GM23338 (cell line): ENCODE results near the gene P2RY12. TPM values are rescaled to one million over a fixed set of nuclear protein-coding genes. Genes with fewer than 3 reads are reported as not detected.

Source experiments
- EZH2phosphoT487 ChIP-seq: fragments of 200-600 bp; sonication (generic); IDR thresholded peaks from one replicate; pipeline ENCODE4 v1.8.1; 2018; ENCODE audit warnings: antibody characterized with exemption; ENCODE audit not compliant: unreplicated experiment
- NANOG ChIP-seq: IDR thresholded peaks from 2 replicates; pipeline ENCODE4 v1.6.1; 2016; ENCODE audit warnings: antibody characterized with exemption, borderline replicate concordance
- STAT1 ChIP-seq: IDR thresholded peaks from one replicate; pipeline ENCODE4 v1.6.1; 2016; ENCODE audit warnings: antibody characterized with exemption; ENCODE audit not compliant: unreplicated experiment
- ZNF114 ChIP-seq: fragments of 250-450 bp; sonication (Bioruptor Pico); IDR thresholded peaks from 2 replicates; pipeline ENCODE4 v1.5.0; 2020; ENCODE audit warnings: mild to moderate bottlenecking, moderate library complexity
- ZNF331 ChIP-seq: fragments of 250-450 bp; sonication (Bioruptor Pico); IDR thresholded peaks from 2 replicates; pipeline ENCODE4 v1.5.0; 2020; ENCODE audit warnings: low read depth, mild to moderate bottlenecking, moderate library complexity
- ZNF462 ChIP-seq: fragments of 250-450 bp; sonication (Bioruptor Pico); IDR thresholded peaks from 2 replicates; pipeline ENCODE4 v1.5.0; 2020; ENCODE audit warnings: mild to moderate bottlenecking, moderate library complexity
- polyA plus RNA-seq: library from polyadenylated mRNA; unstranded; fragments of >200 nt; fragmentation: Nextera tagmentation; extraction: Ambion mirVana; gene quantifications from 2 replicates; pipeline ENCODE4 v1.2.1, GENCODE V29; 2016
- total RNA-seq: library from RNA; depleted of rRNA; stranded (reverse); fragments of >200 nt; shearing (Covaris generic); gene quantifications from 2 replicates; pipeline ENCODE4 v1.2.3, GENCODE V29; 2014
- TF ChIP-seq, protein P1 (sequence below): IDR thresholded peaks from 2 replicates; pipeline ENCODE4 v1.6.1; 2016; ENCODE audit warnings: antibody characterized with exemption
- TF ChIP-seq, protein P2 (sequence below), 2 experiments: fragments of 200-600 bp in 1 of 2; sonication (generic) in 1 of 2; conservative IDR thresholded peaks; 2 replicates each; pipeline versions ENCODE4 v1.5.1 to v1.6.1; 2016 to 2017; ENCODE audit warnings: antibody characterized with exemption in 2 of 2, low read depth in 2 of 2, mild to moderate bottlenecking in 2 of 2, moderate library complexity in 1 of 2

Gene P2RY12
- total and polyA plus RNA-seq, 2 experiments from 2014 or later = 1.1 TPM; not detected in 1

DNA sequence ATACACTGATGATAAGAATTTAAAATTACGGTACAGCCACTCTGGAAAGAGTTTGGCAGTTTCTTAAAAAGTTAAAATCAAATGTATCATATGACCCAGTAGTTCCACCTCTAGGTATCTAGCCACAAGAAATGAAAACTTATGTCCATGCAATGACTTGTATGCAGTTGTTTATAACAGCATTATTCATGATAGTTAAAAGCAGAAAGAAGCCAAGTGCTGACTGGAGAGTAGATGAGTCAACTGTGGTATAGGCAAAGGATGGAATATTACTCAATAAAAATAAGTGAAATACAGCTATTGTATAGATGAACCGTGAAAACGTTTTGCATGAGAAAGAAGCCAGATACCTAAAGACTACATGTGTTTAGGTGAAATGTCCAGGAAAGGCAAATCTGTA is 82.8 kb downstream of the P2RY12 start (continued):
- TF ChIP-seq ZNF462 (CRISPR knock-in tag) (no peak), STAT1 (no peak), ZNF331 (CRISPR knock-in tag) (no peak), ZNF114 (CRISPR knock-in tag) (no peak), NANOG (no peak), EZH2phosphoT487 (no peak)
- TF ChIP-seq, protein P1, sequence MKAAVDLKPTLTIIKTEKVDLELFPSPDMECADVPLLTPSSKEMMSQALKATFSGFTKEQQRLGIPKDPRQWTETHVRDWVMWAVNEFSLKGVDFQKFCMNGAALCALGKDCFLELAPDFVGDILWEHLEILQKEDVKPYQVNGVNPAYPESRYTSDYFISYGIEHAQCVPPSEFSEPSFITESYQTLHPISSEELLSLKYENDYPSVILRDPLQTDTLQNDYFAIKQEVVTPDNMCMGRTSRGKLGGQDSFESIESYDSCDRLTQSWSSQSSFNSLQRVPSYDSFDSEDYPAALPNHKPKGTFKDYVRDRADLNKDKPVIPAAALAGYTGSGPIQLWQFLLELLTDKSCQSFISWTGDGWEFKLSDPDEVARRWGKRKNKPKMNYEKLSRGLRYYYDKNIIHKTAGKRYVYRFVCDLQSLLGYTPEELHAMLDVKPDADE = no peak
- TF ChIP-seq, protein P2, sequence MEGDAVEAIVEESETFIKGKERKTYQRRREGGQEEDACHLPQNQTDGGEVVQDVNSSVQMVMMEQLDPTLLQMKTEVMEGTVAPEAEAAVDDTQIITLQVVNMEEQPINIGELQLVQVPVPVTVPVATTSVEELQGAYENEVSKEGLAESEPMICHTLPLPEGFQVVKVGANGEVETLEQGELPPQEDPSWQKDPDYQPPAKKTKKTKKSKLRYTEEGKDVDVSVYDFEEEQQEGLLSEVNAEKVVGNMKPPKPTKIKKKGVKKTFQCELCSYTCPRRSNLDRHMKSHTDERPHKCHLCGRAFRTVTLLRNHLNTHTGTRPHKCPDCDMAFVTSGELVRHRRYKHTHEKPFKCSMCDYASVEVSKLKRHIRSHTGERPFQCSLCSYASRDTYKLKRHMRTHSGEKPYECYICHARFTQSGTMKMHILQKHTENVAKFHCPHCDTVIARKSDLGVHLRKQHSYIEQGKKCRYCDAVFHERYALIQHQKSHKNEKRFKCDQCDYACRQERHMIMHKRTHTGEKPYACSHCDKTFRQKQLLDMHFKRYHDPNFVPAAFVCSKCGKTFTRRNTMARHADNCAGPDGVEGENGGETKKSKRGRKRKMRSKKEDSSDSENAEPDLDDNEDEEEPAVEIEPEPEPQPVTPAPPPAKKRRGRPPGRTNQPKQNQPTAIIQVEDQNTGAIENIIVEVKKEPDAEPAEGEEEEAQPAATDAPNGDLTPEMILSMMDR (conservative IDR thresholded peaks at IDR 0.05; ENCODE audit: low read depth in 2 of 2) = no peak
